GM18498 (cell line): ENCODE results near the gene PSG11.
"Not testable (repeated sequence)": the region's sequence is repeated elsewhere in the genome, so short reads cannot be mapped to it uniquely, and the experiment has no call there.

Experiments used
- ATAC-seq: cut with Tn5 transposase; IDR thresholded peaks from one replicate; pipeline ENCODE4 v1.9.1; 2021; ENCODE audit warnings: mild to moderate bottlenecking, moderate library complexity; ENCODE audit not compliant: unreplicated experiment

The PSG11 gene

GRCh38 chr19:42989851-42990250 lies 36.4 kb downstream of the PSG11 start:
- ATAC-seq: no peak

GRCh38 chr19:42989186-42989585 lies 37.1 kb downstream of the PSG11 start:
- not testable (repeated sequence) for ATAC-seq

- ATAC-seq: not testable (repeated sequence)
Observed at GRCh38 chr19:42988206-42988605, 38.1 kb downstream of the PSG11 start.

GRCh38 chr19:42985588-42985987 lies 40.7 kb downstream of the PSG11 start:
- no peak for ATAC-seq

GRCh38 chr19:42982111-42982510 lies 44.2 kb downstream of the PSG11 start:
- not testable (repeated sequence) for ATAC-seq

GRCh38 chr19:42971451-42971850 lies 54.8 kb downstream of the PSG11 start:
- not testable (repeated sequence) for ATAC-seq

GRCh38 chr19:42965176-42965575 lies 61.1 kb downstream of the PSG11 start:
- ATAC-seq: no peak

GRCh38 chr19:42961119-42961518 lies 65.2 kb downstream of the PSG11 start:
- no peak for ATAC-seq
